ENCODE results near the gene USP43. TPM values are rescaled to one million over a fixed set of nuclear protein-coding genes. Genes with fewer than 3 reads are reported as not detected.

USP43 gene
- total and polyA plus RNA-seq, 8 donors = 2.9 to 6.2 (median 4.1) TPM

- Histone ChIP-seq H3K36me3 (no peaks in the 10 kb centered on the region), H3K9me3 (no peaks in the 10 kb centered on the region), H3K27ac (no peak overlapping the region), H3K4me3 (no peak overlapping the region), H3K4me1 (no peaks in the 10 kb centered on the region), H3K27me3 (peaks cover 0 to 53% of the 10 kb centered on the region in 2 donors)
- intact Hi-C loops (cut with DNase I) = no loop called here
- ATAC-seq (no peak), DNase-seq (no peak)
- TF ChIP-seq, protein P1, sequence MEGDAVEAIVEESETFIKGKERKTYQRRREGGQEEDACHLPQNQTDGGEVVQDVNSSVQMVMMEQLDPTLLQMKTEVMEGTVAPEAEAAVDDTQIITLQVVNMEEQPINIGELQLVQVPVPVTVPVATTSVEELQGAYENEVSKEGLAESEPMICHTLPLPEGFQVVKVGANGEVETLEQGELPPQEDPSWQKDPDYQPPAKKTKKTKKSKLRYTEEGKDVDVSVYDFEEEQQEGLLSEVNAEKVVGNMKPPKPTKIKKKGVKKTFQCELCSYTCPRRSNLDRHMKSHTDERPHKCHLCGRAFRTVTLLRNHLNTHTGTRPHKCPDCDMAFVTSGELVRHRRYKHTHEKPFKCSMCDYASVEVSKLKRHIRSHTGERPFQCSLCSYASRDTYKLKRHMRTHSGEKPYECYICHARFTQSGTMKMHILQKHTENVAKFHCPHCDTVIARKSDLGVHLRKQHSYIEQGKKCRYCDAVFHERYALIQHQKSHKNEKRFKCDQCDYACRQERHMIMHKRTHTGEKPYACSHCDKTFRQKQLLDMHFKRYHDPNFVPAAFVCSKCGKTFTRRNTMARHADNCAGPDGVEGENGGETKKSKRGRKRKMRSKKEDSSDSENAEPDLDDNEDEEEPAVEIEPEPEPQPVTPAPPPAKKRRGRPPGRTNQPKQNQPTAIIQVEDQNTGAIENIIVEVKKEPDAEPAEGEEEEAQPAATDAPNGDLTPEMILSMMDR (IDR thresholded peaks at IDR 0.05) = no peak
These were observed 121.7 kb downstream of the USP43 start for GRCh38 chr17:9766970-9767369.

DNA sequence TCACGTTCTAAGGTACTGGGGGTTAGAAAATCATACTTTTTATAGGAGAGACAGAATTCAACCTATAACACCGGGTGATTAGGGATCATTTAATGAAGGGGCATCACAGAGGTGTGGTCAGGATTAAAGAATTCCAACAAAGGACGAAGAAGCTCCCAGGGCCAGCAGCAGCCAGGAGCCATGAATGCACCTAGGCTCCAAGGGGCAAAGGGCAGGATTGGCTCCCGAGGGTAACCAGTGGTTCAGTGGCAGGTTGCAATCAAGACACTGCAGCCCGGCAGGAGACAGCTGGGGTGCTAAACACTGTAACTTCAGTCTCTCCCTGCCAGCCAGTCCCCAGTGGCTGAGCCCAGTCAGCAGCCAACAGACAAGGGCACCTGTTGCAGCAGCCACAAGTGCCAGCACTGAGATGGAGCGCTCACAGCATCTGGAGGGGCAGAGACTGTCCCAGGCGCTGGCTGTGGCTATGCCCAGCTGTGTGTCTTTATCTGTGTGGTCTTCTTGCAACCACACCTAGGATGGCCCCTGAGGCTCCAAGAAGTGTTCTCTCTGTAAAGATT, 122.2 kb downstream of the USP43 start:
- TF ChIP-seq, protein P1 (IDR thresholded peaks at IDR 0.05) = no peak
- H3K4me3 ChIP-seq = no peak overlapping the region
- intact Hi-C loops (cut with DNase I) = no loop called here
- H3K27me3 ChIP-seq = peaks cover 0 to 58% of the 10 kb centered on the region in 2 donors
- ATAC-seq (no peak), DNase-seq (no peak)
- no peaks in the 10 kb centered on the region for H3K4me1 ChIP-seq
- no peaks in the 10 kb centered on the region for H3K9me3 ChIP-seq
- H3K36me3 ChIP-seq = no peaks in the 10 kb centered on the region
- no peak overlapping the region for H3K27ac ChIP-seq

DNA sequence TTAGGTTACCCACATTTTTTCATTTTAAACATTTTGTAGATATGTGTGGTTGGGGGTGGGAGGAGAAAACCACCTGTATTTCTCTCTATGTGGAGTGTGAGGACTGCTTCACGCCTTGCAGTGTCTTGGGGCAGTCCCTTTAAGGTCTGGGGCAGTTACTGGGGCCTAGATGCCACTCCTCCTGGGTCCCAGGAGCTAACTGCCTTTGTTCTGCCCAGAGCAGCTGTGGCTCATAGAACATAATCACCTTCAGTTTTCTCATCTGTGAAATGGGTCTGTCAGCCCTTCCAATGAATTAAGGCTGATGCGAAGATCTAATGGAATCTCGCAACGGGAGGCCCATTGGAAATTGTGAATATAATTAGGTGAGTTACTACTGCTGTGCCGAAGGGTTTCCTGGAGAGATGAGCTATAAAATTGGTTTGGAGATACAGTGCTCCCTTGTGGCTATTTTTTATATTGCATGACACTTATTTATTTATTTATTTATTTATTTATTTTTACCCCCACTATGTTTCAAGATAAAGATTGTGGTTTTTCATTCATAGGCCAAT, 123.1 kb downstream of the USP43 start:
- DNase-seq (peak in 1 of 4 donors; percentile 45), ATAC-seq (peak; percentile 44)
- intact Hi-C loops (cut with DNase I) = no loop called here
- H3K27me3 ChIP-seq = peaks cover 0 to 58% of the 10 kb centered on the region in 2 donors
- no peaks in the 10 kb centered on the region for H3K4me1 ChIP-seq
- H3K27ac ChIP-seq = no peak overlapping the region
- H3K36me3 ChIP-seq = no peaks in the 10 kb centered on the region
- no peaks in the 10 kb centered on the region for H3K9me3 ChIP-seq
- TF ChIP-seq, protein P1 (IDR thresholded peaks at IDR 0.05) = peak in 1 of 2 donors; percentile 69
- H3K4me3 ChIP-seq = no peak overlapping the region

DNA sequence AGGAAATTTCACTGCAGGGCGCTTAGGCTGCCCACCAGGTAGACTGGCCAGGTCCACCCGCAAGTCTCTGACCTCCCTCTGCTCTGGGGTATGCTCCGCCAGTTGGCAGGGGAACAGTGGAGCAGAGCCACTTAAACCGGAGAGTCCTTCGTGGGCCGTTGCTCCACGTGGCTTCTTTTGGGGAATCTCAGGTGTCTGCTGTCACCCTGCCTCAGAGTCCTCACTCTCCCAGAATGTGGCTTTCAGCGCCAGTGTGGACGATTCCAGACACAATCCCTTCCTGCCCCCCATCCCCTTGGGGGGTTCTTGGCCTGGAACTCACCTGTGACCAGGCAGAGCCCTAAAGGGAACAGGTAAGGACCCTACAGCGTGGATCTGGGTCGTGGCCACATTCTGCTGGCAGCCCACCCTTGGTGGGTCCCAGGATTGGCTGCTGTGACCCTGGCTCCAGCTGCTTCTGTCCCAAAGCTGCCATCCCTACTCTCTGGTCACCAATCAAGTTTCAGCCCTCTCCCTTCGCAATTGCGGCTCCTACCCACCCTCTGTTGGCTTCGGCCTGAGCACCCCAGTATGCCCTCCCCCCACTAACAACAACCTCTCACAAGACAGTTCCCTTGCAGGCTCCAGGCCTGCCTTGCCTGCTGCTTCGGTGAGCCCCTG, 123.8 kb downstream of the USP43 start:
- ATAC-seq (no peak), DNase-seq (no peak)
- no peaks in the 10 kb centered on the region for H3K36me3 ChIP-seq
- intact Hi-C loops (cut with DNase I) = no loop called here
- peaks cover 0 to 52% of the 10 kb centered on the region in 2 donors for H3K27me3 ChIP-seq
- TF ChIP-seq, protein P1 (IDR thresholded peaks at IDR 0.05) = no peak
- no peaks in the 10 kb centered on the region for H3K4me1 ChIP-seq
- no peak overlapping the region for H3K27ac ChIP-seq
- H3K9me3 ChIP-seq = no peaks in the 10 kb centered on the region
- H3K4me3 ChIP-seq = no peak overlapping the region

DNA sequence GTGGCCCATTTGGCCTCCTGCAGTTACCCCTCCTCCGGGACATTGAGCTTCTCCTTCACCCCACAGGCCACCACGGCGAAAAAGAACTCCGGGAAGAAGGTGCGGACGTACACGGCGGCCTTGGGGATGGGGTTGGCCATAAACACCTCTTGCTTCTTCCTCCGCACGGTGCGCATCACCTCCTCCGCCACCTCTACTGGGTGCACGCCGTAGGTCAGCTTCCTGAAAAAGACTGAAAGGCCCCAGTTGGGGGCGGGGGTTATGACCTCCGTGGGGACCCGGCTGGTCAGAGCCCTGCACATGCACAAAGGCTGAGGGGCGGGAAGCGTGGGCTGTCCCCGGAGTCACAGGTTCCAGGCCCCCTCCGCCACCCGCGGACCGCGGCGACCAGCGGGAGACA, 126.1 kb downstream of the USP43 start:
- no peaks in the 10 kb centered on the region for H3K4me1 ChIP-seq
- H3K36me3 ChIP-seq = no peaks in the 10 kb centered on the region
- H3K27ac ChIP-seq = no peak overlapping the region
- TF ChIP-seq, protein P1 (IDR thresholded peaks at IDR 0.05) = no peak
- intact Hi-C loops (cut with DNase I) = no loop called here
- H3K27me3 ChIP-seq = peaks cover 0 to 47% of the 10 kb centered on the region in 2 donors
- no peaks in the 10 kb centered on the region for H3K9me3 ChIP-seq
- ATAC-seq = no peak
- no peak overlapping the region for H3K4me3 ChIP-seq
- no peak for DNase-seq

Data from left lung (tissue), 10 donors.